Dedifferentiated amniotic fluid mesenchymal stem cell (primary cell): ENCODE data around the gene MCM9.

ENCODE experiments used
- DNase-seq: peaks from one replicate; pipeline ENCODE4 v3.0.0-alpha.2; 2016; ENCODE audit errors: extremely low spot score

The MCM9 gene

GRCh38 chr6:118865100-118865391, 69.9 kb downstream of the MCM9 start:
- DNase-seq = no peak

- no peak for DNase-seq
These were observed 70.4 kb downstream of the MCM9 start for GRCh38 chr6:118864341-118865099.

- DNase-seq = no peak
These were observed 72.5 kb downstream of the MCM9 start for GRCh38 chr6:118862443-118862842.

- no peak for DNase-seq
These were observed 74.1 kb downstream of the MCM9 start for GRCh38 chr6:118860880-118861279.

- DNase-seq = no peak
These were observed 74.6 kb downstream of the MCM9 start for GRCh38 chr6:118860363-118860762.

GRCh38 chr6:118859517-118860064, 75.4 kb downstream of the MCM9 start:
- DNase-seq = no peak

- DNase-seq = no peak
These were observed 78.7 kb downstream of the MCM9 start for GRCh38 chr6:118856301-118856700.

- no peak for DNase-seq
These were observed 81.6 kb downstream of the MCM9 start for GRCh38 chr6:118853408-118853807.

GRCh38 chr6:118844915-118845314, 90.0 kb downstream of the MCM9 start:
- DNase-seq = no peak

- DNase-seq = no peak
These were observed 91.1 kb downstream of the MCM9 start for GRCh38 chr6:118843685-118844390.

GRCh38 chr6:118830691-118831090, 104.3 kb downstream of the MCM9 start:
- no peak for DNase-seq

GRCh38 chr6:118829817-118830478, 105.0 kb downstream of the MCM9 start:
- no peak for DNase-seq

- DNase-seq = no peak
These were observed 108.9 kb downstream of the MCM9 start for GRCh38 chr6:118826096-118826495.

GRCh38 chr6:118825661-118826060, 109.3 kb downstream of the MCM9 start:
- no peak for DNase-seq

GRCh38 chr6:118815495-118815894, 119.5 kb downstream of the MCM9 start:
- DNase-seq = no peak

GRCh38 chr6:118813775-118814174, 121.2 kb downstream of the MCM9 start:
- no peak for DNase-seq

GRCh38 chr6:118812970-118813369, 122.0 kb downstream of the MCM9 start:
- DNase-seq = no peak

- no peak for DNase-seq
These were observed 124.4 kb downstream of the MCM9 start for GRCh38 chr6:118810420-118811027.

- DNase-seq = no peak
These were observed 125.9 kb downstream of the MCM9 start for GRCh38 chr6:118808793-118809638.

GRCh38 chr6:118804091-118804490, 130.9 kb downstream of the MCM9 start:
- DNase-seq = no peak

GRCh38 chr6:118801257-118801656, 133.7 kb downstream of the MCM9 start:
- no peak for DNase-seq
